GM21447 (cell line): ENCODE data around the gene CFC1.
"Not testable (repeated sequence)": the region's sequence is repeated elsewhere in the genome, so short reads cannot be mapped to it uniquely, and the experiment has no call there.

Experiments used
- ATAC-seq: cut with Tn5 transposase; IDR thresholded peaks from one replicate; pipeline ENCODE4 v1.9.1; 2021; ENCODE audit not compliant: unreplicated experiment

CFC1 gene

DNA sequence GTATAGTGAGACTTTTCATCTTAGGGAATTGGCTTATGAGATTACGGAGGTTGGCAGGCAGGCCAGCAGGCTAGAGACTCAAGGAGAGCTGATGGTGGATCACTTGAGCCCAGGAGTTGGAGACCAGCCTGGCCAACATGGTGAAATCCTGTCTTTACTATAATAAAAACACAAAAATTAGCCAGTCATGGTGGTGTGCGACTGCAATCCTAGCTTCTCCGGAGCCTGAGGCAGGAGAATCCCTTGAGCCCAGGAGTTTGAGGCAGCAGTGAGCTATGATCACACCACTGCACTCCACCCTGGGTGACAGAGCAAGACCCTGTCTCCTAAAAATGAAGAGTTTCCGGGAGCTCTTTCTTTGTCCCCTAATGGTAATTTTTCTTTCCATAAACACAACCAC lies 14.6 kb downstream of the CFC1 start:
- not testable (repeated sequence) for ATAC-seq

- not testable (repeated sequence) for ATAC-seq
Measured at GRCh38 chr2:130583582-130583981, 15.8 kb downstream of the CFC1 start.

GRCh38 chr2:130582970-130583369 lies 16.4 kb downstream of the CFC1 start:
- ATAC-seq = not testable (repeated sequence)

DNA sequence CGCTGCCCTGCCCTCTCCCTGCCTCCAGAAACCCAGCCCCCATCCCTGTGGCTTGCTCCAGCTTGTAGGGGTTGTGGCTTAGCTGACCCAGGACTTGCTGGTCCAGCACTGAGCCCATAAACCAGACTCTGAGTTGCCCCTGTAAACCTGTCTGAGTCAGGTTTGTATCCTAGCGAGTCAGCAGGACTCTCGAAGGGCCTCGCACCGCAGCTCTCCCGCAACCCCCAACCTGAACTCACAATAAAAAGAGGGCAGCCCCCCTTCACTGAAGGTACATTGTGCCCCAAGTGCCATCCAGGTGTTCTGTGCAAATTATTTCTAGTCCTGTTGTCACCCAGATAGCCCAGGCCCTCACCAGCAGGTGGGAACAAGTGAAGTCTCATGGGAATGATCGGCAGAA lies 17.9 kb downstream of the CFC1 start:
- ATAC-seq = not testable (repeated sequence)

- ATAC-seq = not testable (repeated sequence)
Measured at GRCh38 chr2:130579121-130579520, 20.3 kb downstream of the CFC1 start.

DNA sequence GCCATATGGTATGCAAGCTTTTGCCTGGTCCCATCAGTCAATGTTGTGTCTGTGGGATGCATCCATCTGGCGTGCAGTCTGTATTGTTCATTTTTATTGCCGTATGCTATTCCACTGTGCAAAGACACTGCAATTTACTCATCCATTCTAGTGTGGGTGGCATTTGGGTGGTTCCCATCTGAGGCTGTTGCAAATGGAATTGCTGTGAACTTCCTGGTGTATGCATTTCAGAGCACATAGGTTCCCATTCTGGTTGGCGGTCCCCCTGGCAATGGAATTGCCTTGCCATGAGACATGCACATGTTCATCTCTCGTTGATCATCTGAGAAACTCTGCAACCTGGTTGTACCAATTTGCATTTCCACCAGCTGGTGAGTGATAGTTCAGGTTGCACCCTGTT lies 21.8 kb downstream of the CFC1 start:
- not testable (repeated sequence) for ATAC-seq

- ATAC-seq = not testable (repeated sequence)
Measured at GRCh38 chr2:130576209-130576784, 23.1 kb downstream of the CFC1 start.

DNA sequence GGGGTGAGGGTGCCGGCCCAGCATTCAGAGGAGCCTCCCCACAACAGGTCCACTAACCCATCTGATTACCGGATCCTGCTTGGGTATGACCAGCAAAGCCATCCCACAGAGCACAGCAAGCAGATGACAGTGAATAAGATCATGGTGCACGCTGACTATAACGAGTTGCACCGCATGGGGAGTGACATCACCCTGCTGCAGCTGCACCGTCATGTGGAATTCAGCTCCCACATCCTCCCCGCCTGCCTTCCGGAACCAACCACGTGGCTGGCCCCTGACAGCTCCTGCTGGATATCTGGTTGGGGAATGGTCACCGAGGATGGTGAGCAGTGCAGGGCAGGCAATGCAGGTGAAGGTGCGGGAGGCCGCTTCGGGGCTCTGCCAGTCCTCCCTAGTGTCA lies 25.1 kb downstream of the CFC1 start:
- ATAC-seq = not testable (repeated sequence)

- not testable (repeated sequence) for ATAC-seq
Measured at GRCh38 chr2:130571929-130572328, 27.4 kb downstream of the CFC1 start.

- ATAC-seq = not testable (repeated sequence)
Measured at GRCh38 chr2:130566165-130566564, 33.2 kb downstream of the CFC1 start.

DNA sequence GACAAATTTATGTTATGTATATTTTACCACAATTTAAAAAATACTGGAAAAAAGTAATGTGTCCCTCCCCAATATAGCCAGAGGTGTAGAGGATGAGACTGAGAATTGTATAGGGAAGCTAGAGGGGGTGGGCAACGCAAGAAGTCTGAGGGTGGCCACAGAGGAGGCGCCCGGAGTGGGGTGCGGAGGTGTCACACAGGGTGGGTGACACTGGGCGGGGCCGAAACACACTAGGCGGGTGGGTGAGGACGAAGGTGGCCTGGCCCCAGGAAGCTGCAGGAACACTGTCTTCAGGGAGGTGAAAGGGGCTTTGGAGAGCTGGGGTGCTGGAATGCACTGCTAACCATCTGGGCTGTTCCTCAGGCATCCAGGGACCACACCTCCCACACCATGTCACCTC lies 42.9 kb downstream of the CFC1 start:
- not testable (repeated sequence) for ATAC-seq

DNA sequence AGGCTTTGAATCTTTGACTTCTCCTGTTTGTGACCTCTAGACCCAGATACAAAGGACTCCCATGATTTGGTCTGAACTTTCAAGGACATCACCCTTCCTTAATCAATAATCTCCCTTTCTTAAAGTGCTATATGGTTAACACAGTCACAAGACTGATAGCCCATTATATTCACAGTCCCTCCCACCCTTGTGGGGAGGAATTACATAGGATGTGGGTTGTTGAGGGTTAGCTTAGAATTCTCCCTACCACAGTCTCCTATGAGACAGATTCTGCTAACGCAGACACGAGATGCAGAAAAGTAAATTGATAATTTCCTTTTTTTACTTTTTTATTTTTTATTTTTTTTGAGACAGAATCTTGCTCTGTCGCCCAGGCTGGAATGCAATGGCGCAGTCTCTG lies 45.2 kb downstream of the CFC1 start:
- ATAC-seq = not testable (repeated sequence)

GRCh38 chr2:130549475-130549874 lies 49.9 kb downstream of the CFC1 start:
- not testable (repeated sequence) for ATAC-seq

GRCh38 chr2:130548418-130548817 lies 51.0 kb downstream of the CFC1 start:
- not testable (repeated sequence) for ATAC-seq

GRCh38 chr2:130544978-130545377 lies 54.4 kb downstream of the CFC1 start:
- ATAC-seq = not testable (repeated sequence)

DNA sequence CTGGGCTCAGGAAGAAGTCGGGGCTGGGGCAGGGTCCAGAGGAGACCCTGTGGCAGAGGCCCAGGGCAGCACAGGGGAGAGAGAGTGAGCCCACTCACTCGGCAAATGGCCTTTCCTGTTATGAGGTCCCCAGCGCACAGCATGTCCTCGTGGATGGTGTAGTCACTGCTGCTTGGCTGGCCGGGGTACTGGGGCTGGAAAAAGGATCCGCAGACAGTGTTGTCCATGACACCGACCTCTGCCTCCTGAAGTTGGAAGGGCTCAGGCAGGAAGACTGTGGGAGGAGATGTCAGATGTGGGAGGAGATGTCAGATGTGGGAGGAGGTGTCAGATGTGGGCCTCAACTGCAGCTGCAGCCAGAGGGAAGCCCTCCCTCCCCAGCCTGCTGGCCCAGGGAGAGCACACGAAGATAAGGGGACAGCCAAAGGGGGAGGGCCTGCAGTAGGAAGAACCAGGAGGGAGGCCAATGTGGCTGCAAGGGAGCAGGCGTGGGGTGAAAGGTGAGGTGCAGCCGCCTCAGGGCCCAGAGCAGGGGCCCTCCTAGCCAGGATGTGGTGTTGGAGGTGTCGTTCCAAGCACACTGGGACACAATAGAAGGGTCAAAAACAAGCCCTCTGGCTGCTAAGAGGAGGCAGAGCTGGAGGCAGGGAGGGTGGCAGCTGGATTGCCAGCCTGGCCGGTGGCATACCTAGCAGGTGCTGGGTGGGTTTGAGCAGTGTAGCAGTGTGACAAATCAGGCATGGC lies 55.4 kb downstream of the CFC1 start:
- ATAC-seq = not testable (repeated sequence)

DNA sequence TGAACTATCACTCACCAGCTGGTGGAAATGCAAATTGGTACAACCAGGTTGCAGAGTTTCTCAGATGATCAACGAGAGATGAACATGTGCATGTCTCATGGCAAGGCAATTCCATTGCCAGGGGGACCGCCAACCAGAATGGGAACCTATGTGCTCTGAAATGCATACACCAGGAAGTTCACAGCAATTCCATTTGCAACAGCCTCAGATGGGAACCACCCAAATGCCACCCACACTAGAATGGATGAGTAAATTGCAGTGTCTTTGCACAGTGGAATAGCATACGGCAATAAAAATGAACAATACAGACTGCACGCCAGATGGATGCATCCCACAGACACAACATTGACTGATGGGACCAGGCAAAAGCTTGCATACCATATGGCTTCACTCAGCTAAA lies 56.6 kb downstream of the CFC1 start:
- ATAC-seq = not testable (repeated sequence)
